ENCODE data around the gene SCAMP2.

SCAMP2 gene

GRCh38 chr15:74839526-74840395 is 33.4 kb downstream of the SCAMP2 start:
- peak; percentile 5 for TF ChIP-seq CTCF (IDR thresholded peaks at IDR 0.05; ENCODE audit: low read depth, low read length)
- no peak for DNase-seq (ENCODE audit: low read depth in 2 of 2)
- H3K4me3 ChIP-seq (replicated peaks in 1 of 2; ENCODE audit: low read depth in 2 of 2, low read length in 2 of 2), result no peak overlapping the region

- no peak overlapping the region for H3K4me3 ChIP-seq (replicated peaks in 1 of 2; ENCODE audit: low read depth in 2 of 2, low read length in 2 of 2)
- TF ChIP-seq CTCF (IDR thresholded peaks at IDR 0.05; ENCODE audit: low read depth, low read length), result no peak
- DNase-seq (ENCODE audit: low read depth in 2 of 2), result no peak
Measured at GRCh38 chr15:74838746-74839525, 34.2 kb downstream of the SCAMP2 start.

DNA sequence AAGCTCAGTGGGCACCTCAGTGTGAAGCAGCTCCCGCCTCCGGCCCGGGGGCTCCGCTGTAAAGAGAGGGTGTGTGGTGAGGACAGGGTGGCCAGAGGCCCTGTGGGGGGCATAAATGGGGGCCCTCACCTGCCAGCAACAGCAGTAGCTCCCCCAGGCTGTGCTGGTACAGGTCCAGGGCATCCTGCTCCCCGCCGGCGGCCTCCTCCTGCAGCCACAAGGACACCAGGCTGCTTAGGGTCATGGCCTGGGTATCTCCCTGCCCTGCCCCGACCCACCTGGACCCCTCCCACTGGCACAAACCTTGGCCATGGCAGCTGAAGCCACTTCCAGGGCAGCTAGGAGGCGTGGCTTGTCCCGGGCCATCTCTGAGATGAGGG is 35.0 kb downstream of the SCAMP2 start:
- no peak for DNase-seq (ENCODE audit: low read depth in 2 of 2)
- H3K4me3 ChIP-seq (replicated peaks in 1 of 2; ENCODE audit: low read depth in 2 of 2, low read length in 2 of 2), result no peak overlapping the region
- TF ChIP-seq CTCF (IDR thresholded peaks at IDR 0.05; ENCODE audit: low read depth, low read length), result no peak

DNA sequence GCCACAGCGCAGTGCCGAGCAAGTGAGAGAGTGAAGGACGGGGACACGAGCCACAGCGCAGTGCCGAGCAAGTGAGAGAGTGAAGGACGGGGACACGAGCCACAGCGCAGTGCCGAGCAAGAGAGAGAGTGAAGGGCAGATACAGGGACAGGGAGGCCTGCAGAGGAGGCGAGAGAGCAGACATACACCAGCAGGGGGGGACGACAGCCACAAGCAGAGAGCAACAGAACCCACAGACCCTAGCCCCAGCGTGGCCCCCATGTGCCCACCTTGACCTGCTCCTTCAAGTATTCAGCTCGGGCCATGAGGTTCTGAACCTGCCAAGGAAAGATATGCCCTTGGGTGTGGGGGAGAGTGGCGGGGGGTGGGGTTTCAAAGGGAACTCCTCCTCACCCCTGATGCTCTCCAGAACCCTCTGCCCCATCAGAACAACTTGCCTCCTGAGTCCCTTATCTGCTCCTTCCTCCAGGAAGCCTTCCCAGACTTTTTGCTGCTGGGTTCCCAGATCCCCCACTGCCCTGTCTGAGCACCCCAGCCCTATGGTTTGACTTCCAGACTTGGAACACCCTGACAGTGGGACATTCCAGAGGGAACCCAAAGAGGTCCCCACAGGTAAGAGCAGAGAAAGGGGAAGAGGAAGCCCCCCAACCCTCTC is 35.6 kb downstream of the SCAMP2 start:
- no peak for DNase-seq (ENCODE audit: low read depth in 2 of 2)
- TF ChIP-seq CTCF (IDR thresholded peaks at IDR 0.05; ENCODE audit: low read depth, low read length), result no peak

GRCh38 chr15:74836846-74837245 is 36.3 kb downstream of the SCAMP2 start:
- no peak for DNase-seq (ENCODE audit: low read depth in 2 of 2)
- no peak for TF ChIP-seq CTCF (IDR thresholded peaks at IDR 0.05; ENCODE audit: low read depth, low read length)
- no peak overlapping the region for H3K4me3 ChIP-seq (replicated peaks in 1 of 2; ENCODE audit: low read depth in 2 of 2, low read length in 2 of 2)

More for the DNA sequence above, 35.6 kb downstream of the SCAMP2 start:
- no peak overlapping the region for H3K4me3 ChIP-seq (replicated peaks in 1 of 2; ENCODE audit: low read depth in 2 of 2, low read length in 2 of 2)

DNA sequence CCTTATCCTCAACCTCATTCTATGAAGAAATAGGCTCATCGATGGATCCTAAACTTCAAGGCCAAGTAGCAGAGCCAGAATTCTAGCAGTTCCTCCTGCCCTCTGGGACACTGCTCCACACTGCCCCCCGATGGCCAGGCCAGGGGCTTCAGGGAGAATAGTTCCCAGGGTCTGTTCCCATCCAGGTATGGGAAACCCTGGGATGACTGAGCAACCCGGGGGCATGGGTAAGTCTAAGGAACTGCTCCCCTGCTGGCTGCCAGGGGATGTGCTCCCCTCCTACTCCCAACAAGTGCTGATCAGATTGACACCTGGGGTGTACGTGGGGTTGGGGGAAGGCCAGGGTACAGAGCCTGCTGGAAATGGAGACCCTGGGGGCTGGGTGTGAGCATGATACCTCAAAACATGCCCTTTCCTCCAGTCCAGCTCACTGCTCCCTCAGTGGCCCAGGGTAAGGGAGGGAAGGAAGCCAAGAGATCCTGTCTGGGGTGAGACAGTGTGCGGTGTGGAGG is 37.8 kb downstream of the SCAMP2 start:
- peak; percentile 57 to 59 for DNase-seq (ENCODE audit: low read depth in 2 of 2)
- H3K4me3 ChIP-seq (replicated peaks in 1 of 2; ENCODE audit: low read depth in 2 of 2, low read length in 2 of 2), result no peak overlapping the region
- peak; percentile 92 for TF ChIP-seq CTCF (IDR thresholded peaks at IDR 0.05; ENCODE audit: low read depth, low read length)
